Lower lobe of right lung (tissue), 2 donors: ENCODE results near the gene C12orf60. TPM values are rescaled to one million over a fixed set of nuclear protein-coding genes. Genes with fewer than 3 reads are reported as not detected.

Experiments
- ATAC-seq, 2 donors: fragments of 200-7000 bp; cut with Tn5 transposase; one replicate each; pipeline ENCODE4 v1.9.1; 2020 to 2022; ENCODE audit warnings: mild to moderate bottlenecking in 2 of 2, moderate library complexity in 2 of 2
- DNase-seq: peaks from one replicate; pipeline ENCODE4 v3.0.0-alpha.2; 2020
- H3K27ac ChIP-seq: fragments of 200-600 bp; one replicate; pipeline ENCODE4 v1.8.0; 2022
- H3K27me3 ChIP-seq: fragments of 200-600 bp; one replicate; pipeline ENCODE4 v1.8.0; 2022; ENCODE audit warnings: low read depth
- H3K36me3 ChIP-seq: fragments of 200-600 bp; one replicate; pipeline ENCODE4 v1.8.0; 2022; ENCODE audit warnings: mild to moderate bottlenecking
- H3K4me1 ChIP-seq: fragments of 200-600 bp; one replicate; pipeline ENCODE4 v1.8.0; 2022
- H3K4me3 ChIP-seq: fragments of 200-600 bp; one replicate; pipeline ENCODE4 v1.8.0; 2022; ENCODE audit warnings: mild to moderate bottlenecking
- H3K9me3 ChIP-seq: fragments of 200-600 bp; one replicate; pipeline ENCODE4 v1.8.0; 2022
- CTCF ChIP-seq: fragments of 200-600 bp; IDR thresholded peaks from one replicate; pipeline ENCODE4 v1.8.0; 2022; ENCODE audit warnings: antibody characterized with exemption, mild to moderate bottlenecking
- intact Hi-C: fragments of 100-400 bp; cut with DNase I; formaldehyde crosslinking; loops from one replicate; pipeline ENCODE4 v1.11.0; 2022
- total RNA-seq: library from RNA; stranded (reverse); fragmentation: NEBNext Ultra II Directional; extraction: Animal tissue kit (Norgen Biotek cat#: 25700); gene quantifications from one replicate; pipeline ENCODE4 v1.2.1, GENCODE V29; 2021
- donor health status: DM: no; HTN: yes; CAD: no; lungs with severe emphysema.

C12orf60 gene
- total RNA-seq, 1 donor from 2014 or later = 0.77 TPM

GRCh38 chr12:14811486-14811885 is 8.0 kb downstream of the C12orf60 start:
- no peak for ATAC-seq
- Histone ChIP-seq H3K36me3 (no peaks in the 10 kb centered on the region), H3K9me3 (no peaks in the 10 kb centered on the region), H3K4me3 (no peak overlapping the region), H3K27ac (no peak overlapping the region), H3K27me3 (no peaks in the 10 kb centered on the region), H3K4me1 (peaks cover 11% of the 10 kb centered on the region)
- no peak for TF ChIP-seq CTCF
- intact Hi-C loops = no loop called here
- no peak for DNase-seq

GRCh38 chr12:14814014-14814413 is 10.5 kb downstream of the C12orf60 start, which contains the start of gene SMCO3:
TSS of gene SMCO3 (minus strand) at chr12:14814182. CDS start at chr12:14806680, 7,502 bp downstream.
- ATAC-seq = no peak
- H3K27ac ChIP-seq = no peak within 1 kb of the TSS
- no peaks in the 10 kb centered on the region for H3K36me3 ChIP-seq
- intact Hi-C loops = no loop called here
- no peak for TF ChIP-seq CTCF
- DNase-seq = no peak
- peak within 1 kb of the TSS; percentile 12 for H3K4me3 ChIP-seq
- H3K27me3 ChIP-seq = no peaks in the 10 kb centered on the region
- peaks cover 11% of the 10 kb centered on the region for H3K4me1 ChIP-seq
- no peaks in the 10 kb centered on the region for H3K9me3 ChIP-seq

- no peaks in the 10 kb centered on the region for H3K4me1 ChIP-seq
- no peak for TF ChIP-seq CTCF
- intact Hi-C loops = no loop called here
- no peaks in the 10 kb centered on the region for H3K36me3 ChIP-seq
- H3K27ac ChIP-seq = no peak overlapping the region
- ATAC-seq (no peak), DNase-seq (no peak)
- no peak overlapping the region for H3K4me3 ChIP-seq
- no peaks in the 10 kb centered on the region for H3K9me3 ChIP-seq
- no peaks in the 10 kb centered on the region for H3K27me3 ChIP-seq
Observed at GRCh38 chr12:14824012-14824634, 20.7 kb downstream of the C12orf60 start.

GRCh38 chr12:14825256-14825655 is 21.8 kb downstream of the C12orf60 start:
- no peak for TF ChIP-seq CTCF
- Histone ChIP-seq H3K36me3 (no peaks in the 10 kb centered on the region), H3K4me1 (no peaks in the 10 kb centered on the region), H3K27ac (no peak overlapping the region), H3K4me3 (no peak overlapping the region), H3K9me3 (no peaks in the 10 kb centered on the region), H3K27me3 (no peaks in the 10 kb centered on the region)
- DNase-seq (no peak), ATAC-seq (no peak)
- intact Hi-C loops = no loop called here

GRCh38 chr12:14826491-14826890 is 23.0 kb downstream of the C12orf60 start:
- Histone ChIP-seq H3K36me3 (no peaks in the 10 kb centered on the region), H3K27me3 (no peaks in the 10 kb centered on the region), H3K4me1 (no peaks in the 10 kb centered on the region), H3K27ac (no peak overlapping the region), H3K9me3 (no peaks in the 10 kb centered on the region), H3K4me3 (no peak overlapping the region)
- TF ChIP-seq CTCF = no peak
- no peak for ATAC-seq
- intact Hi-C loops = no loop called here
- no peak for DNase-seq
